HepG2 (cell line): ENCODE data around the gene CYP19A1. TPM values are rescaled to one million over a fixed set of nuclear protein-coding genes. Genes with fewer than 3 reads are reported as not detected.

Experiments used
- AKNA ChIP-seq: sonication (generic); formaldehyde crosslinking; IDR thresholded peaks from 2 replicates; pipeline ENCODE4 v1.4.0; 2020; ENCODE audit warnings: missing genetic modification reagents, borderline replicate concordance
- BRF2 ChIP-seq: sonication (generic); formaldehyde crosslinking; IDR thresholded peaks from 2 replicates; pipeline ENCODE4 v1.8.1; 2022; ENCODE audit warnings: mild to moderate bottlenecking, missing genetic modification reagents
- FIP1L1 ChIP-seq: fragments of 200-400 bp; formaldehyde crosslinking; IDR thresholded peaks from 2 replicates; pipeline ENCODE4 v1.6.1; 2018; ENCODE audit warnings: low read depth, mild to moderate bottlenecking, low read length, moderate library complexity, borderline replicate concordance; ENCODE audit not compliant: insufficient read depth
- HIC2 ChIP-seq: sonication (generic); formaldehyde crosslinking; IDR thresholded peaks from 2 replicates; pipeline ENCODE4 v1.9.0; 2022; ENCODE audit warnings: low read depth, missing genetic modification reagents
- MIXL1 ChIP-seq: IDR thresholded peaks from 2 replicates; pipeline ENCODE4 v1.6.1; 2016
- NCOR1 ChIP-seq: fragments of 200-600 bp; sonication (generic); IDR thresholded peaks from 2 replicates; pipeline ENCODE4 v1.7.0; 2017; ENCODE audit warnings: antibody characterized with exemption, low read length, borderline replicate concordance
- NR0B2 ChIP-seq: sonication (generic); formaldehyde crosslinking; IDR thresholded peaks from 2 replicates; pipeline ENCODE4 v1.4.0; 2020; ENCODE audit warnings: mild to moderate bottlenecking, missing genetic modification reagents
- RERE ChIP-seq: IDR thresholded peaks from 2 replicates; pipeline ENCODE4 v1.6.1; 2016; ENCODE audit warnings: low read depth, missing genetic modification reagents, missing compliant biosample characterization
- ZBTB43 ChIP-seq: sonication (generic); formaldehyde crosslinking; conservative IDR thresholded peaks from 2 replicates; pipeline ENCODE4 v1.4.0; 2020; ENCODE audit warnings: missing genetic modification reagents
- ZNF512 ChIP-seq: sonication (generic); formaldehyde crosslinking; IDR thresholded peaks from 2 replicates; pipeline ENCODE4 v1.4.0; 2020; ENCODE audit warnings: mild to moderate bottlenecking, missing genetic modification reagents
- polyA plus RNA-seq, 8 experiments: library from polyadenylated mRNA; depleted of rRNA in 3 of 8; stranded (reverse) in 7 of 8; unstranded in 1 of 8; fragments of >200 nt; fragmentation: Illumina TruSeq in 4 of 8; extraction: Trizol in 4 of 8; gene quantifications; 2 replicates each; pipeline versions ENCODE4 v1.2.1 to v1.2.3, GENCODE V29; 2011 to 2016; ENCODE audit warnings: low read depth in 4 of 8, missing spikeins in 1 of 8, mixed read lengths in 1 of 8; ENCODE audit not compliant: insufficient read depth in 1 of 8
- total RNA-seq, 5 experiments: library from RNA; depleted of rRNA; stranded (reverse); fragments of >200 nt; fragmentation: Illumina TruSeq; extraction: Trizol; gene quantifications; 2 replicates each; pipeline ENCODE4 v1.2.3, GENCODE V29; 2016; ENCODE audit warnings: low read depth in 1 of 5

CYP19A1 gene
- total and polyA plus RNA-seq, 2 of the 13 experiments (the other 11 are each of a cell fraction or from before 2014, with no cell fraction given) = 10.9 to 23.0 TPM

- TF ChIP-seq BRF2 (CRISPR knock-in tag) (no peak), MIXL1 (CRISPR knock-in tag) (no peak), ZNF512 (CRISPR knock-in tag) (no peak), AKNA (CRISPR knock-in tag) (no peak), ZBTB43 (CRISPR knock-in tag) (no peak), FIP1L1 (no peak), RERE (no peak), NCOR1 (no peak), NR0B2 (CRISPR knock-in tag) (no peak), HIC2 (CRISPR knock-in tag) (no peak)
These were observed 26.9 kb downstream of the CYP19A1 start (continued) for GRCh38 chr15:51311510-51311909.
